Stimulated activated CD4-positive, alpha-beta T cell treated with anti-CD3 and anti-CD28 coated beads, TNF-alpha, amount 100 ng/mL, for 4 hours (primary cell): ENCODE measurements around the gene CDYL2.
"Not testable (repeated sequence)": the region's sequence is repeated elsewhere in the genome, so short reads cannot be mapped to it uniquely, and the experiment has no call there.

Experiments
- DNase-seq, 3 experiments: peaks; one replicate each; pipeline ENCODE4 v3.0.0-alpha.2; 2020; ENCODE audit warnings: low read depth in 3 of 3

CDYL2 gene

DNA sequence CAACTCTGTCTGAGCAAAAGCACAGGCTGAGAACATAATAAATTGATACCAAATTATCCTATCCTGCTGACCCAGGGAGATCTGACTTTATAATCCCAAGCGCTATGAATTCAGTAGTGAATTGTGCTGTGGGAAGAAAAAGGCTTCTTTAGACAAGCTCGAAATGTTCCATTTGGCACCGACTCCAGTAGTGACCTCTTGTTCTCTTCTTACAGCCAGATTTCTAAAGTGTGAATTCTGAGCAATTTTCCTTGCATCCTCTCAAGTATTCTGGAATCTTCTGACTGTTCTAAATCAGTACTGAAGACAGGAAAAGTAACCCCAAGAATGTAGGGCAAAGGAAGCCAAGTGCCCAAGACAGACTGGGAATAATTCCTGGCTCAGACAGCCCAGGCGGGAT is 58.2 kb downstream of the CDYL2 start:
- DNase-seq, result no peak

DNA sequence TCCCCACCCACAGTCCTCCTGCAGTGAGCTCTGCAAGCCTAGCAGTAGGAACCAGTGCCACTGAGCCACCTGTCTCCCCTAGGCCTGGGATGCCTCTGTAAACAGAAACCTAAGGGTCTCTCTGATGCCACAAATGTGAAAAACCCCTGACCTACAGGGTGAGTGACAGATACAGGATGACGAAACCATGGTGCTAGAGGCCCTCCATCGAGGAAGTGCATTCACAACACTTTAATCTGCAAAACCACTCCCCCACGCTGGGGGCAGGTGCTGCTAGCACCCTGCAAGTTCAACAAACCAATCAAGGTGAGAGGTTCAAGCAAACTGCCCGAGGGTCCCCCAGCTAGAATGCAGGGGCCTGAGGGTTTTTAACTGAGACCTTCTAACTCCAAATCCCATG is 59.5 kb downstream of the CDYL2 start:
- no peak for DNase-seq

DNA sequence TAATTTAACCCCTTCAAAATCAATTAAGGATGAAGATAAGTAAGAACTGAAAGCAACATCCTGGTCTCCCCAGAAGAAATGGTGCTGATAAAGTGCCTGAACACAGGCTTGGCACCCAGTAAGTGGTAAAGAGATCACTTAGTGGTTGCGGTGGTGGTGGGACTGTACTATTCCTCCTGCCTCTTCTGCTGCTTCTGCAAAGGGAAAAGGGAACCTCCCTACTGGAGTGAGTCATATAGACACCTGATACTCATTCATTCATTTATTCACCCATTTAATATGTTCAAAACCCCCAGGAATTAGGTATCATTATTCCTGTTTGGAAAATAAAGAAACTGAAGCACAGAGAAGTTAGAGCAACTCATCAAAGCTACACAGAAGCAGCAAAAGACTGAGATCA is 60.6 kb downstream of the CDYL2 start:
- no peak for DNase-seq

DNA sequence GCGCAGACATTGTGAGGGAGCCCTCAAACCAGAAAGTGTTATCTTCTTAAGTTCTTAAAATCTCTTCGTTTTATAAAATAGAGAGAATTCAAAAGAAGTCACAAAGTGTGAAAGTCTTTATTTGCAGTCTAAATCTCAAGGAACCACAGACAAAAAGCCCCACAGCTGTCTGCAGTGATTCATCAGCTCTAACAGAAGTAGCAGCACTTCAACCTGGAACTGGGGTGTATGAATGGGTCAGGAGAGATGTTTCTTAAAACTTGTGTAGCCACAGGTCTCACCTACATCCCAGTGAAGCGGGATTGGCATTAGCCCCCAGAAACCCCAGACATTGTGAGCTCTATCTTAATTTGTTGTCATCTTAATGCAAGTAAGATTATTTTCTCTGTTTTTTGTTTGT is 61.1 kb downstream of the CDYL2 start:
- no peak for DNase-seq

DNA sequence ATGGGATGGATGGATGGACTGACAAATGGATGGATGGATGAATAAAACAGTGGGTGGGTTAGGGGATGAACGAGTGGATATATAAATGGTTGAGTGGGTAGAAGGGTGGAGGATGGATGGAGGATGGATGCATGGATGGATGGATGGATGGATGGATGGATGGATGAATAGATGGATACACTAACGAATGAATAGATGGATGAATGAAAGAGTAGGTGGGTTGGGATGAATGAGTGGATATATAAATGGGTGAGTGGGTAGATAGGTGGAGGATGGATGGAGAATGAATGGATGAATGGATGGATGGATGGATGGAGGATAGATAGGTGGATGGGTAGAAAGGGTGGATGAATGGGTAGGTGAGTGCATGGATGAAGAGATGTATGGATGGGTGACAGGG is 62.1 kb downstream of the CDYL2 start:
- DNase-seq, result no peak

DNA sequence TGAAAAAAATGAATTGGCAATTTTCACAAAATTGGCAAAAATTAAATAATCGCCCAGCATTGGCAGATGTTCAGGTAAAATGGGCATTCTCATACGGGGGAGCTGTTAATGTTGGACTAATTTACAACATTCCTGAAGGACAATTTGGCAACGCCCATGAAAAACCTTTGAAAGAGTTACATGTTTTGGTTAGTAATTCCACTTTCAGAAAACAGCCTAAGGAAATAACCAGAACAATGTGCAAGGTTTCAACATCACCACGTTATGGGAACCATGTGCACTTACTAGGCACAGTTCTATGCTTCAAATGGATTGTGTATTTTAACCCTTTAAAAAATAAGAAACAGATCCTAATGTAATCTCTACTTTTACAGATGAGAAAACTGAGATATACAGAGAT is 62.7 kb downstream of the CDYL2 start:
- no peak for DNase-seq

DNA sequence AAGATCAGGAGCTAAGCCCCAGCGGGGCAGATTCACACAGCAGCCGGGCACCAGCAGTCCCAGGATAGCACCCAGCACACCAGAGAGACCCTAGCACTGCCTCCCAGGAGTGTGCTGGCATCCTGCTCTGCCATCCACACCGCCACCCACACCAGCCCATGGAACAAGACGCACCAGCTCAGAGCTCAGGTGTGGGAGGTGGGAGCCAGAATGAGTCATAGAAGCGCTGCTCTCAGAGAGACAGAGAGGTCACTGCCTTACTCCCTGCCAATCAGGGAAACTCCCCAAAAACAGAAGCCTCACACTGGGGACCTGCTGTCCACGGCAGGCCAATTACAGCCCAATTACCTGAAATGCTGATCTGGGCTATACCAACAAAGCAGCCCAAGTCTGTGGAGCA is 64.9 kb downstream of the CDYL2 start:
- no peak for DNase-seq

DNA sequence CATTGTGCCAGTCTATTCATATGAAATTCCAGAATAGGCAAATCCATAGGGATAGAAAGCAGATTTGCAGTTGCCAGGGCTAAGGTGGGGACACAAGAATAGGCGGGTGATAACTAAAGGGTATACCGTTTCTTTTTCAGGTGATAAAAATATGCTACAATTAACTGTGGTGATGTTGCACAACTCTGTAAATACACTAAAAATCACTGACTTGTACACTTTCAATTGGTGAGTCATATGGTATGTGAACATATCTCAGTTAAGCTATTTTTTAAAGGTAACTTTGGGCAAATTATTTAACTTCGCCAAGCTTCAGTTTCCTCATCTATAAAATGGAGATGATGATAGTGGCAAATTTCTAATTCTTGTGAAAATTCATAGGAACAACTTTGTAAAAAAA is 65.9 kb downstream of the CDYL2 start:
- no peak for DNase-seq

DNA sequence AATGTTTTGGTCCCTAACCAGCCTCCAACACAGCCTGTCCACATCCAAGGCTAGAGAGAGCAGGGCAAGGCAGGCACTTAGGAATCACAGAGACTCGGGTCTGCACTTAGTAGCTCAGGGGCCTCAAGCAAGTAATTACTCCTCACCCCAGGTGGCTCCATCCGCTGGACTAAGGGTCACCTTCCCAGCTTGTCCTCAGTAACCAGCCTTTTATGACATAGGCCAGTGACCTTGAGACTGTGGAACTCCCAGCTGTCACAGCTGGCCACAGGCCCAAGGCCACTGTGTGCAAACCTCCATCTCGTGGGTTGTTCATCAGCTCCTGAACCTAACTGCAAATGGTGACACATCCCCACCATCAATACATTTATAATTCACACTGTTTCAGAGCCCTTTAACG is 68.6 kb downstream of the CDYL2 start:
- no peak for DNase-seq

DNA sequence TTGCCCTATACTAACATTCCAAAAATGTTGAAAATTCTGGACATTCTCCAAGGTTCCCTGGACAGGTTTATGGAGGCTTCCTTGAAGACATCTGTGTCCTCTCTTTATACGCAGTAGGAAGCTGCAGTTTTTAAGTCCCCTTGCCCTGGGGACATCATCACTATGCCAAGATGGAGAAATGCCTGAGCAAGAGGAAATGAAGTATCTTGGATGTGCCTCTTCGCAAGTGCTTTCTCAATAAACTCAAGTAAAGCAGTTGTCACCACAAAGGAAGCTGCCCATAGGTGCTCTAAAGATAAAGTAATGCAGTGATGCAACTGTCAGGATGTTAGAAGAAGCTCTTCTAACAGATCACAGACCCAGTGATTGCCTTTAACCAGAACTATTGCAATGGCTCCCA is 71.0 kb downstream of the CDYL2 start:
- no peak for DNase-seq

DNA sequence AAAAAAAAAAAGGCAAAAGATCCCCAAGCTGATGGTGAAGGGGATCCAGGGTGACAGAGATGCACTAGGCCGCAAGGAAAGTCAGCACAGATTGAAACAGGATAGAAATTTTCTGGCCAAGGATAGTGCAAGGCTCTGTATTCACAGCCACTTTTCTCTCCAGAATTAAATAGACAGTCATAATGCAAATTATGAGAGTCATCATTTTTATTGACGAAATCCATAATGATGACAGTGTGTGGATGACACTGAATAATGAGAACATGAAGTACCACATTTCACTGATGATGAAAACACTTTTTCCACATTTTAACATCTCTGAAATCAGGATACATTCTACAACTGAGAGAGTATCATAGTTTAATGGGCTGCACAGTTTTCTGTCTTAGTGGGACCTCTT is 72.5 kb downstream of the CDYL2 start:
- DNase-seq, result no peak

DNA sequence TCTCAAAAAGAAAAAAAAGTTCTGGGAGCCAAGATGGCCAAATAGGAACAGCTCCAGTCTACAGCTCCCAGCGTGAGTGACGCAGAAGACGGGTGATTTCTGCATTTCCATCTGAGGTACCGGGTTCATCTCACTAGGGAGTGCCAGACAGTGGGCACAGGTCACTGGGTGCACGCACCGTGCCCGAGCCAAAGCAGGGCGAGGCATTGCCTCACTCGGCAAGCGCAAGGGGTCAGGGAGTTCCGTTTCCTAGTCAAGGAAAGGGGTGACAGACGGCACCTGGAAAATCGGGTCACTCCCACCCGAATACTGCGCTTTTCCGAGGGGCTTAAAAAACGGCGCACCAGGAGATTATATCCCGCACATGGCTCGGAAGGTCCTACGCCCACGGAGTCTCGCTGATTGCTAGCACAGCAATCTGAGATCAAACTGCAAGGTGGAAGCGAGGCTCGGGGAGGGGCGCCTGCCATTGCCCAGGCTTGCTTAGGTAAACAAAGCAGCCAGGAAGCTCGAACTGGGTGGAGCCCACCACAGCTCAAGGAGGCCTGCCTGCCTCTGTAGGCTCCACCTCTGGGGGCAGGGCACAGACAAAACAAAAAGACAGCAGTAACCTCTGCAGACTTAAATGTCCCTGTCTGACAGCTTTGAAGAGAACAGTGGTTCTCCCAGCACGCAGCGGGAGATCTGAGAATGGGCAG is 77.2 kb downstream of the CDYL2 start:
- not testable (repeated sequence) for DNase-seq

DNA sequence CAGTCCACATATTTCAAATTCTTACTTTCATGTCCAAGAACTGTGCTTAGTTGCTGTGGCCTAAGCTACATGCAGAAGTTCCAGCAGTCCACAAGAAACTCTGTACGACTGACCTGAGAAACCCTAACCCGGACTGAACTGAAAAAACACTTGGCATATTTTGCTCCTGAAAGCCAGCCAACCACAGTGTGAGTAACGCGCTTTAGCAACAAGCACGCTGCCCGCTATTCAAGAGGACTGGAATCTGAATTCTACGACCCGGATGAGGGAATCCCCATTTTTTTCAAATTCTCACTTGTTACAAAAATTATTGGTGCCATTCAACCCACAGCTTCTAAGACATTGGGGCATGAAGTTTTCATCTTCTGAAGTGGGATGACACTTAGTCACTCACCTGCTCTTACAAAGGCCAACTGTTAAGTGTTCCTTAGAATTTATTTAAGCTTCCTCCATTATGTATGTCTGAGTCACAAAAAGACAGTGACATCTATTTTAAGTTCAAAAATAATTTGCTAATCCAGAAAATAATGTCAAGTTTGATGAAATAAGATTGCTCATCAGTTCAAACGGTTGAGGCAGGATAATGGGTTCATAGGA is 78.7 kb downstream of the CDYL2 start:
- no peak for DNase-seq

DNA sequence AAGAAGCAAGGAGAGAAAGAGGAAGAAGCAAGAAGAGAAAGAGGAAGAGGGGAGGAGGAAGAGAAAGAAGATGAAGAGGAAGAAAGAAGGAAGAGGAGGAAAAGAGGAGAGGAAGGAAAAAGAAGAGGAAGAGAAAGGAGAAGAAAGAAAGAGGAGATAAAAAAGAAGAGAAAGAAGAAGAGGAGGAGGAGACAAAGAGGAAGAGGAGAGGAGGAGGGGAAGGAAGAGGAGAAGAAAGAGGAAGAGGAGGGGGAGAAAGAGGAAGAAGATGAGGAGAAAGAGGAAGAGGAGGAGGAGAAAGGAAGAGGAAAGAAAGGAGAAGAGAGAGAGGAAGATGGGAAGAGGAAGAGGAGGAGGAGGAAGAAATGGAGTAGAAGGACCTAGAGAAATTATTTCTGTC is 80.4 kb downstream of the CDYL2 start:
- DNase-seq, result no peak

DNA sequence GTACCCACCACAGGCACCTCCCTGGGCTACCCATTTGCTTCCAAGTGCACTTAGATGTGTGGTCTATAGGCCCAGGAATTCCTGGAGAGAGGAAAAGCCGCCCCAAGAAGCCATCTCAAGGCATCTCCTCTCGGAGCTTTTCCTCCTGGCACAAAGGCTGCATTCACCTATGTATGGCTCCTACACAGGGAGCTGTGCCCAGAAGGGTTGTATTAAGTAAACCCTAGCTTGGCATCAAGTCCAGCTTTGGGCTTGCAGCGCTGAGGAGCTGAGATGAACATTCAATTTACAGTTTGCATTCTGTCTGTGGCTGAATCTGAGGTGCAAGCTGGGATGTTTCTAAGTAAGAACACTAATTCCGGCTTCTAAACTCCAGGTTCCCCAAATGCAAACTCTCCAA is 81.3 kb downstream of the CDYL2 start:
- DNase-seq, result no peak

DNA sequence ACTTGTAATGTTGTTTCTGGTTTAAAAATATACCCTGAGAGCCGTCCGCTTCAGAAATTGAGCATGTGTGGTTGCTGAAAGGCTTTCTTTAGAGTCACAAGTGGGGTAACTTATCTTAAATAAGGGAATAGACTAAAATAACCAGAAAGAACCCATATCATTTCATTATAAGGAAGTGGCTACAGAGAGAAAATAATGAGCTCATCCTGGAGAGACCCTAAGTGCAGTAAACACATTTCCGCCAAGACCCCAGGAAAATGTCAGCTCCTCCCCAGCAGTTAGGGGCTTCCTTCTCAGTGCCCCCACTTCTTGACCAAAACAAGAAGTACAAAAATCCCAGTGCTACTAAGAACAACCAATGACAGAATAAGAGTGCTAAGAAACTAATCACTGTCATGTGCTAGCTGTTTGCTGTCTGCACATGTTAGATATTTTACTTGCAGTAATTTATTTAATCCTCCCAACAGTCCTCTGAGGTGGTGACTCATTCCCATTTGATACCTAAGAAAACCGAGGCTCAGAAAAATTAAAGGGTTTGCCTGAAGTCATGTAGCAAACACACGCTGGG is 83.5 kb downstream of the CDYL2 start:
- DNase-seq, result no peak

DNA sequence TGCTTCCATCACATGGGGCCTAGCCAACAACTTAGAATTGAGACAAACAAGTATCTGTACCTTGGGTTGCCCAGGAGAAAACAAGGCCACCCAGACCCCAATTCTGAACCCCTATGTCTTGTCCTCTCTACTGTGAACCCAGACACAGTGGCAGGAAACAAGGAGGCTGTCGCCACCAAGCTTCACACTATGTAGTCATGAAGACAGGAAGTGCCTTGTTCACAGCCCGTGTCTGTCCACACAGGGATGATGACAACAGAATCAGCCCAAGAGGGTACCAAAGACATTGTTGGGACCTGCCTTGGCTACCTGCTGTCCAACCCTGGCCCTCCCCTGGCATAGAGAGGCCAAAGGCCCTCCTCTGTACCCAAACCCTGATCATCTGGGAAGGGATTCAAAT is 84.8 kb downstream of the CDYL2 start:
- DNase-seq, result no peak

DNA sequence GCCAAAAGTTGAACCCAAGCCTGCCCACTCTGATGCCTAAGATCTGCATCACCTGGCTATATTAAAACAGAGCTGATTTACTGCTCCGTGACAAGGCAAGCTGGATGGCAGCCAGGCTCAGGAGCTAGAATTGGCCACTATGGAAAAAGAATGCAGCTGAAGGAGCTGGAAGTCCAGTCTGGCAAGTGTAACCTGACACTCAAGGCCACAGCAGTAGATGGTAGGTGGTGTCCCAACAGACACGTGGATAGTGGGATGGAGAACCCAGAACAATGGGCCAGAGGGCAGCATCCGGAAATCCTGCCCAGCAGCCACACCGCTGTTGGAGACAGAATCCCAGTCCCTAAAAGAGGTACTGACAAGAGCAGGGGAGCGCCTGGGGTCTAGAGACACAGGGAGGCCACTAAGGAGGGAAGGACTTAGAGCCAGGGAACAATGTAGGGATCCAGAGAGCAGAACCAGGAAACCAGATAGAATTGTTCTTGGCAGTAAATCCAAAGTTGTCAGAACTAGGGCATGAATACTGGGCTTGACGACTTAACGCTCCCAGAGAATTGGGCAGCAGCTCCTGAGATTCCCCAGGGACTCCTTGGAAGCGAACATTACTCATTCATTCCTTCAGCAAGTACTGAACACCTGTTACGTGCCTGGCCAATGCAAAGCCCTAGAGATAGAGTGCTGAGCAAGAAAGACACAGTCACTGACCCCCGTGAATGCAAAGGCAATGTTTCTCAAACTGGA is 85.7 kb downstream of the CDYL2 start:
- DNase-seq, result no peak

DNA sequence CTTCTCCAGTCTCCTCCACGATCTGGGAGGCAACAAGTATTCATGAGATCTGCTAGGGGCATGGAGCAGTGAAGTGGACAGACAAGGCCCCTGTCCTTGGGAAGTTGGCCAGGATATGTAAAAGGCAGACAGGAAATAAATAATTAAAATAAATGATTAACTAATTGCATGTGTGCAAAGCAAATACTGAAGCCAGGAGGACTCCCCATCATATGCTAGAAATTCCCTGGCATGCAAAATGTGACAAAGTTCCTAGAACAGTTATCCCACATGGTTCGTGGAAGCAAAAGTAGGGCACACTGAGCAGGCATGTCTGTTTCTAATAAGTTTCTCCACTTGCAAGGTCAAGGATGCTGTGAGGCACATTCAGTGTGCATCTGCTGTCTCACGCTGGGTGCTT is 86.8 kb downstream of the CDYL2 start:
- no peak for DNase-seq

DNA sequence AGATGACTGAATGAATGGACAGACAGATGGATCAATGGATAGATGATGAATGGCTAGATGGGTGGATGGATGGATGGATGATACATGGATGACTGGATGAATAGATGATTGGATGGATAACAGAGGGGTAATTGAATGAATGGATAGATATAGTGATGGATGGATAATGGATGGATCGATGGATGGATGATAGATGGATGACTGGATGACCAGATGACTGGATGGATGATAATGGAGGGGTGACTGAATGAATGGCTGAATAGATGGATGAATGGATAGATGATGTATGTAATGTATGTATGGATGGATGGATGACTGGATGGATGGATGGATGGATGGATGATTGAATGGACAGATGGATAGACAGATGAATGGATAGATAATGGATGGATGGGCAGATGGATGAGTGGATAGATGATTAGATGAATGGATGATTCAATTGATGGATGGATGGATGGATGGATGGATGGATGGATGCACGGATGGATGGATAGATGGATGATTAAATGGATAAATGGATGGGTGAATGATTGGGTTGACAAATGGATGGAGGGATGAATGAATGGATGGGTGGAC is 87.7 kb downstream of the CDYL2 start:
- DNase-seq, result no peak

DNA sequence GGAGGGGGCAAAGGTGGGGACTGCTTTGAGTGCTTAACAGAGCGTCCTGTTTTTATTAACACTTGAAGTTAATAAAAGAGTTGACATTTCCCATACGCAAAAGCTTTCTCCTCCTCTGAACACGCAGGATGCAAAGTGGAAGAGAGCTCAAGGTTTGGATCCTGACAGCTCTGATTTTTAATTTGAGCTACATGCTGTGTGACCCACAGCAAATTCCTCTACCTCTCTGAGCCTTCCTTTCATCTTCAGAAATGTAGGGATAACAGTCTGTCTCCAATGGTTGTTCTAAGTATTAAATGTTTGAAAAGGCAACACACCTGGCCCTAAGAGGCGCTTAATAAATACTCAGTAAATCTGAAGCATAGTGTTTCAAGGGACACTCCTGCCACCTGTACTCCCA is 93.0 kb downstream of the CDYL2 start:
- DNase-seq, result no peak

DNA sequence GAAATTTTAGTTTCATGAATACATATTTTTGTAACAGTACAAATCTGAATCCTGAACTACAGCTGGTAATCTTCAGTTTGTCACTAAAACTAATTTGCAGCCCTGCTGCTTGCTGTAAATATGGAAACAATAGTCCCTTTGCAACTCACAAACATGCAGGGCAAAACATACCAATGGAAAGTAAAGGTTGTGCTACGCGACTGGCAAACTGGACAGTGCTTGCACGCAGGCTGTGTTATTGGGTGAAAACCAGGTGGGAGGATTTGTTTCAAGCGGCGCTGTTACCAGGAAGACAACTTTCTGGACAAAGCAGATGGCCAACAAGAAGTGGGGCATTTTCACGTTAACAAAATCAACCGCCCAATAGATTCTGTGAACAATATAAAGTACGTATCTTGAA is 93.5 kb downstream of the CDYL2 start:
- DNase-seq, result no peak

DNA sequence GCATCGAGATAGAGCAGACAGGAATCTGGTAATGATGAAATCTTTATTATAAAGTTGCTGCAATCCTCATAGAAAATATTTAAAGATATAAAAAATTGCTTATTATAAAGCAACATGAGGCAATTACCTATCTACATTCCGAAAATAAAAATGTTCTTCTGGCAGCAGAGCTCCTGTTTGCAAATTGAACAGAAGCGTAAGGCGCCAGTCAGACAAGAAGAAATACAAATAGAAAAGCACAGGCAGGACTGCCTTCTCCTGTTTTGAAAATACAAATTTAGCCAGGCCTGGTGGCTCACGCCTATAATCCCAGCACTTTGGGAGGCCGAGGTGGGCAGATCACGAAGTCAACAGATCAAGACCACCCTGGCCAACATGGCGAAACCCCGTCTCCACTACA is 95.6 kb downstream of the CDYL2 start:
- no peak for DNase-seq
